Measurements from ENCODE around the gene MUC13. TPM values are rescaled to one million over a fixed set of nuclear protein-coding genes. Genes with fewer than 3 reads are reported as not detected.

The MUC13 gene
- total RNA-seq, 1 experiment from 2014 or later: 0.22 TPM

GRCh38 chr3:124886168-124887056, 48.1 kb downstream of the MUC13 start (continued):
- TF ChIP-seq E2F5 (CRISPR knock-in tag; IDR thresholded peaks at IDR 0.05): no peak
- TF ChIP-seq GTF2I (CRISPR knock-in tag; conservative IDR thresholded peaks at IDR 0.05): no peak
- 0 out of 2 replicates have a peak, but pooled peaks have one; percentile 53 for TF ChIP-seq KAT7 (CRISPR knock-in tag; IDR thresholded peaks at IDR 0.05; ENCODE audit: borderline replicate concordance)
- peak; percentile 24; the same call in 1 of the 2 replicates for TF ChIP-seq HMGXB4 (CRISPR knock-in tag; IDR thresholded peaks at IDR 0.05)

DNA sequence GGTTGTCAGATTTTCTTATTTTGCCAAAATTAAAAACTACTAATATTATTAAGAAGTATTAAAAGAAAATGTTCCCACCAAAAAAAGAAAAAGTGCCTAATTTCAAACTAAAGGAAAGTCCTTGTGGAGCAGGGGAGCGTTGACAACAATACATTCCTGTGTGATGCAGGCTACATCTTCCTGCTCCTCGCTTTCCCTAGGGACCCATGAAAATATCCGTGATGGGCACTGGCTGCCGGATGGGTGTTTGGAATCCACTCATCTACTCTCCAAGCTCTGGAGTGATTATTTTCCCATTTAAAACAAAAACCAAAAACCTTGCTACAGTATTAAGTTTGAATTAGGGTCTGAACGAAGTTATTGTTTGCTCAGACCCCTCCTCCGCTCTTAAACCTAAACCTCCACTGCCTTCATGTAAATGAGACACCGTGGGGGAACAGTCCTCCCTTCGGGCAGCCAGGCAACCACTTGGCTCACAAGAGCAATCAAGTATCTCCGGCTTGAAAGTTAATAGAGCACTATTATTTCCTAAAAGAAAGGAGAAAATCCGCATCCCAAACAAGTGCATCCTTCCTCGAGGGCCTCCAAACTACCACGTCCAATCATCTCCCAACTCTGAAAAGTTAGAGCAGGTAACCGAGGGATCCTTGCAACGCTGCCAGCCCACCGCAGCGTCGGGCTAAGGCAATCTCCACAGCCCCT, 48.9 kb downstream of the MUC13 start:
- ATAC-seq (peak; percentile 1; the same call in 1 of the 2 replicates), DNase-seq (ENCODE audit: low spot score) (no peak)
- Mint-ChIP-seq H3K36me3 (peaks cover 12% of the 10 kb centered on the region; the same call in 1 of the 2 replicates), H3K4me1 (peaks cover 70% of the 10 kb centered on the region), H3K27me3 (ENCODE audit: low read depth) (no peaks in the 10 kb centered on the region), H3K4me3 (peak overlapping the region; percentile 88), H3K27ac (peak overlapping the region; percentile 93), H3K9me3 (no peaks in the 10 kb centered on the region)
- ChIA-PET POLR2A (no interaction called here), CTCF (interaction anchor here (1.0 kb wide), 1 partner anchor 35 kb away, joined by 4 read pairs; no protein-coding TSS in a partner anchor)
- TF ChIP-seq CREM (CRISPR knock-in tag; IDR thresholded peaks at IDR 0.05): no peak
- 0 out of 2 replicates have a peak, but pooled peaks have one; percentile 14 for TF ChIP-seq SP1 (CRISPR knock-in tag; conservative IDR thresholded peaks at IDR 0.05)

DNA sequence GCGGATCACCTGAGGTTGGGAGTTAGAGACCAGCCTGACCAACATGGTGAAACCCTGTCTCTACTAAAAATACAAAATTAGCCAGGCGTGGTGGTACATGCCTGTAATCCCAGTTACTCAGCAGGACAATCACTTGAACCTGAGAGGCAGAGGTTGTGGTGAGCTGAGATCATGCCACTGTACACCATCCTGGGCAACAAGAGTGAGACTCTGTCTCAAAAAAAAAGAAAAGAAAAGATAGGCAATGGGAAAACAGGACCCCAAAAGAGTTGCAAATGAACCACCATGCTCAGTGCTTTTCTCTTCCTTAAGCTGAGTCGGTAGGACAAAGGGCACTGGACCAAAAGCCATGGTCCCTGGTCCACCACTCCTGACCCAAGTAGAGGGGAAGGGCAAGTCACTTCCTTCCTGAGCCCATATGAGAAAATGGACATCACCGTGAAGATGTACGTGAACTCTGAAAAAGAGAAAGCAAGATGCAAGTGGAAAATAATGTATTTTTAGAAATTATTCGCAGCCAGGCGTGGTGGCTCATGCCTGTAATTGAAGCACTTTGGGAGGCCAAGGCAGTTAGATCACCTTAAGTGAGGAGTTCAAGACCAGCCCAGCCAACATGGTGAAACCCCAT, 50.0 kb downstream of the MUC13 start:
- Mint-ChIP-seq H3K4me1 (peaks cover 68% of the 10 kb centered on the region), H3K4me3 (peak overlapping the region; percentile 88), H3K27me3 (ENCODE audit: low read depth) (no peaks in the 10 kb centered on the region), H3K27ac (peak overlapping the region; percentile 91), H3K9me3 (no peaks in the 10 kb centered on the region), H3K36me3 (peaks cover 12% of the 10 kb centered on the region; the same call in 1 of the 2 replicates)
- ChIA-PET POLR2A (interaction anchor here (0.7 kb wide), 1 partner anchor 1243 kb away, joined by 6 read pairs; no protein-coding TSS in a partner anchor), CTCF (no interaction called here)
- DNase-seq (ENCODE audit: low spot score) (no peak), ATAC-seq (no peak)
- TF ChIP-seq ZNF423 (CRISPR knock-in tag; IDR thresholded peaks at IDR 0.05) (no peak), ELF4 (CRISPR knock-in tag; IDR thresholded peaks at IDR 0.05; ENCODE audit: low read depth) (no peak), ZNF232 (CRISPR knock-in tag; IDR thresholded peaks at IDR 0.05) (no peak), E2F5 (CRISPR knock-in tag; IDR thresholded peaks at IDR 0.05) (no peak), NFATC4 (CRISPR knock-in tag; IDR thresholded peaks at IDR 0.05) (no peak), GRHL2 (CRISPR knock-in tag; IDR thresholded peaks at IDR 0.05; ENCODE audit: insufficient replicate concordance, severe bottlenecking) (no peak), CREB1 (CRISPR knock-in tag; IDR thresholded peaks at IDR 0.05) (no peak), ESRRA (CRISPR knock-in tag; IDR thresholded peaks at IDR 0.05; ENCODE audit: borderline replicate concordance) (no peak), ATF2 (CRISPR knock-in tag; IDR thresholded peaks at IDR 0.05; ENCODE audit: borderline replicate concordance, low read depth) (no peak), ATF3 (CRISPR knock-in tag; conservative IDR thresholded peaks at IDR 0.05) (no peak), ZBTB21 (CRISPR knock-in tag; IDR thresholded peaks at IDR 0.05; ENCODE audit: borderline replicate concordance) (no peak)
- TF ChIP-seq, protein P1, sequence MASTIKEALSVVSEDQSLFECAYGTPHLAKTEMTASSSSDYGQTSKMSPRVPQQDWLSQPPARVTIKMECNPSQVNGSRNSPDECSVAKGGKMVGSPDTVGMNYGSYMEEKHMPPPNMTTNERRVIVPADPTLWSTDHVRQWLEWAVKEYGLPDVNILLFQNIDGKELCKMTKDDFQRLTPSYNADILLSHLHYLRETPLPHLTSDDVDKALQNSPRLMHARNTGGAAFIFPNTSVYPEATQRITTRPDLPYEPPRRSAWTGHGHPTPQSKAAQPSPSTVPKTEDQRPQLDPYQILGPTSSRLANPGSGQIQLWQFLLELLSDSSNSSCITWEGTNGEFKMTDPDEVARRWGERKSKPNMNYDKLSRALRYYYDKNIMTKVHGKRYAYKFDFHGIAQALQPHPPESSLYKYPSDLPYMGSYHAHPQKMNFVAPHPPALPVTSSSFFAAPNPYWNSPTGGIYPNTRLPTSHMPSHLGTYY (CRISPR knock-in tag; IDR thresholded peaks at IDR 0.05): no peak

Data from WTC11 (cell line).